Stromal cell of bone marrow (primary cell): ENCODE data around the gene ARMS2.

Experiments used
- DNase-seq: peaks from one replicate; pipeline ENCODE4 v3.0.0-alpha.2; 2012; ENCODE audit warnings: low read depth

Gene ARMS2

GRCh38 chr10:122454603-122455080 is at the start of gene ARMS2:
ARMS2 (plus strand) TSS chr10:122454653; CDS start chr10:122454728, 75 bp downstream.
- no peak for DNase-seq

- DNase-seq: no peak
These were observed 46.9 kb upstream of the ARMS2 start for GRCh38 chr10:122407375-122408125.

- DNase-seq: no peak
These were observed 41.1 kb upstream of the ARMS2 start for GRCh38 chr10:122413327-122413726.

GRCh38 chr10:122417667-122418066 is 36.8 kb upstream of the ARMS2 start:
- no peak for DNase-seq

- no peak for DNase-seq
These were observed 35.4 kb upstream of the ARMS2 start for GRCh38 chr10:122419016-122419415.

- peak; percentile 60 for DNase-seq
These were observed 34.4 kb upstream of the ARMS2 start for GRCh38 chr10:122419876-122420623.

GRCh38 chr10:122420624-122421007 is 33.8 kb upstream of the ARMS2 start:
- no peak for DNase-seq

- no peak for DNase-seq
These were observed 33.3 kb upstream of the ARMS2 start for GRCh38 chr10:122421054-122421625.

GRCh38 chr10:122421742-122422141 is 32.7 kb upstream of the ARMS2 start:
- DNase-seq: no peak

- no peak for DNase-seq
These were observed 32.0 kb upstream of the ARMS2 start for GRCh38 chr10:122422266-122422989.

- DNase-seq: no peak
These were observed 30.4 kb upstream of the ARMS2 start for GRCh38 chr10:122424059-122424458.

- DNase-seq: no peak
These were observed 27.6 kb upstream of the ARMS2 start for GRCh38 chr10:122426829-122427228.

GRCh38 chr10:122427280-122427679 is 27.2 kb upstream of the ARMS2 start:
- no peak for DNase-seq

- peak; percentile 28 for DNase-seq
These were observed 19.1 kb upstream of the ARMS2 start for GRCh38 chr10:122435212-122435827.

GRCh38 chr10:122441961-122442360 is 12.5 kb upstream of the ARMS2 start:
- DNase-seq: no peak

GRCh38 chr10:122445469-122445868 is 9.0 kb upstream of the ARMS2 start:
- DNase-seq: no peak

- no peak for DNase-seq
These were observed 8.5 kb upstream of the ARMS2 start for GRCh38 chr10:122445904-122446303.

- no peak for DNase-seq
These were observed 7.6 kb upstream of the ARMS2 start for GRCh38 chr10:122446668-122447423.

GRCh38 chr10:122448600-122448999 is 5.9 kb upstream of the ARMS2 start:
- no peak for DNase-seq

- no peak for DNase-seq
These were observed 5.3 kb upstream of the ARMS2 start for GRCh38 chr10:122449153-122449552.

GRCh38 chr10:122450353-122450990 is 4.0 kb upstream of the ARMS2 start:
- DNase-seq: no peak
